ENCODE results near the gene S100P.
A peak's percentile ranks its signal among the peaks of the same experiment; 100 is the strongest.

The S100P gene

DNA sequence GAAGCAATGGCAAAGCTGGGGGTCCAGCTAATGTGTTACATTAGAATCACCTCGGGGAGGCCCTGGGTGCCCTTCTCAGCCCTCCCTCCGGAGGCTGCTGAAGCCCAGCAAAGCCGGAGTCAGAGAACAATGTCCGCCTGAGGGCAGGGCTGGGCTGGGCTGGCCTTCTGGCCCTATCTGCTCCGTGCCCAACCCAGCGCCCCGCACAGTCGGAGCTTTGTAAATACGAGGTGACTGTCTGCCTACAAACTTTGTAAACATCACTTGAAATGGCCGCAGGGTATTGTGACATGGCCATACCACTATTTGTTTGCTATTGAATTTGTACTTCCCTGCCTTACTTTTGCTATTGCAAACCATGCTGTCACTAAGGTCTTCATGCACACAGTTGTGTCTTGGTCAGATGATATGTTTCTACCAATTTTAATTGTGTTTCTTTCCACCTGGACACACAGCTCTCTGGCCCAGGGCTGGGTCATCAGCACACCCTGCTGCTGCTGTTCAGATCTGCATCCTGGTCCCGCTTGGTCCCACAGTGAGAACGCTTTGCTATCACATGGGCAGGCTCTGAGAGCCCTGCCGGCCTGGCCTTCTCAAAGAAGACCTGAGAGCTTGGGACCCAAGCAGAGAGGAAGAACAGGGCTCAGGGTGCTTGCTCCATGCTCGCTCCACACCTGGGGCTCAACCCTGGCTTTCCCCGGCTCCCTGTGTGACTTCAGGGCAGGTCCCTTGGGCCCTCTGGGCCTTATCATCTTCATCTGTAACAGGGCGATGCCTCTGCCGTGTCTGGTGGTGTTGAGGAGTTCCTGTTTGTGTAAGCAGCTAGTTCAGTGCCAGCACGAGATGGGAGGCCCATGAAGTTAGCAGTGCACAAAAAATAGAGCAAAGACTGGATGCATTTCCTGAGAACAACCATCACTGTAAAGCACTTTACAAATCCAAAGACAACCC, 2.3 kb downstream of the S100P start:
- DNase-seq = no peak

DNA sequence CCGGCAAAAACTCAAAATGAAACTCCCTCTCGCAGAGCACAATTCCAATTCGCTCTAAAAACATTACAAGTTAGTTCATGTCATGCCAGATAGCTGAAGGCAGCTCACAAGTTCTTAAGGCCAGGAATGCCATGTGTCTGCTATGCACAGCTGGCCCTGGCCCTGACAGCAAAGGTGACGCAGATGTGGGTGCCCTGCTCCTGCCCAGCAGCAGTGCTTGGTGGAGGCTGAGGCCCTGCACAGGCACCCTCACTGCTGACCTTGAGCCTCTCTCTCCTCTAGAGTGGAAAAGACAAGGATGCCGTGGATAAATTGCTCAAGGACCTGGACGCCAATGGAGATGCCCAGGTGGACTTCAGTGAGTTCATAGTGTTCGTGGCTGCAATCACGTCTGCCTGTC, 2.9 kb downstream of the S100P start:
- DNase-seq = no peak

DNA sequence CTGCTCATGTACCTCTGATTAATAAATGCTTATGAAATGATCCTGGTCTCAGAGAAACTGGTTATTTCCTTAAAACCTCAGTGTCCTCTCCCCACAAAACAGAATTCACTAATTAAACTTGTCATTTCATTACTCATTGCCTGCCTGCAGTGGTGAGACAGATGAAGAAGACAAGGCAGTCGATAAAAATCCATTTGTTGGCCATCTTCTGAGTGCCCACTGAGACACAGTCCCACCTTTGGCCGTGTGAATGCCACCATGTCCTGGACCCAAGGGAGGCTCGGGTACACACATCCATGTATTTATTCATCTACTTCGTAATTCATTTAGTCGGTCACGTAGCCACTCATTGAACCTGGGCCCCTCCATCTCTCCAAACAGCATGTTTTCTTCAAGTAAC, 3.5 kb downstream of the S100P start:
- no peak for DNase-seq

DNA sequence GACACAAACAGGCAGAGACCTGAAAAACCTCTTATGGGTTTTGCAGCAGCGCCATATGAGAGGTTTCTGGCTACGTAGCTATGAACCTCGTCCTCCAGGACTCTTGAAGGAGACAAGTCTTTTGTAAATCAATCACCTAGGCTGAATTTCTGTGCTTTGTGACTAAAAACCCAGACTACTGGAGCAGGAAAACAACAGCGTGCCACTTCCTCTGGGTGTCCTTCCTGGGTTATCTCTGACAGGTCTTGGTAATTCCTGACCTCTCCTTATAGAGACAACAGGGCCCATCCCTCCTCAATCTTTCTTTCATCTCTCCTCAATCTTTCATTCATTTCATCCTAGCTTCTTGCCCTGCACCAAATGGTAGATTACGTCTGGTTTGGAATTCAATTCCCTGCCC, 5.7 kb downstream of the S100P start:
- DNase-seq = no peak

DNA sequence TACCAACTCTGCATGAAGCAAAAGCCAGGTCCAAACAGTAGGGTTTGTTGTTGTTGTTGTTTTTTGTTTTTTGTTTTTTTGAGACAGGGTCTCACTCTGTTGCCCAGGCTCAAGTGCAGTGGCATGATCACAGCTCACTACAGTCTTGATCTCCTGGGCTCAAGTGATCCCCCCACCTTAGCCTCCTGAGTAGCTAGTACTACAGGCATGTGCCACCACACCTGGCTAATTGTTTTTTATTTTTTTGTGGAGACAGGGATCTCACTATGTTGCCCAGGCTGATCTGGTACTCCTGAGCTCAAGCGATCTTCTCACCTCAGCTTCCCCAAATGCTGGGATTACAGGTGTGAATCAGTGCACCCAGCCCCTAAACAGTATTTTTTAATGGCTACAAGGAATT, 6.2 kb downstream of the S100P start:
- no peak for DNase-seq

DNA sequence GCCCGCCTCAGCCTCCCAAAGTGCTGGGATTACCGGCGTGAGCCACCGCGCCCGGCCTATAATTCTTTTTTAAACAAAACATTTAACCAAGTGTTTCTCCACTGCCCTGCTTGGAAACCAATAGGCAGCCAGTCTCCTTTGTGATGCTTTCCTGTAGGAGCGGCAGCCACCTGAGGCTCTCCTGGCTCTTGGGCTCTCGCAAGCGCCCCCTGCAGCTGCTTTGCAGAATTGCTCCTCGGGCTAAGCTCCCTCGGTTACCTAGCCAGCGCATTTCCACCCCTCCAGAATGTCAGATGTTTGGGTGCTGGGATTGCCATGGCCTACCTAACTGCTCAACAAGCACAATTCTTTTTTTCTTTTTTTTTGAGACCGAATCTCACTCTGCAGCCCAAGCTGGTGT, 7.7 kb downstream of the S100P start:
- DNase-seq = no peak

- no peak for DNase-seq
These were observed 9.1 kb downstream of the S100P start for GRCh38 chr4:6702761-6703160.

GRCh38 chr4:6703786-6704185, 10.1 kb downstream of the S100P start:
- DNase-seq = no peak

- no peak for DNase-seq
These were observed 12.0 kb downstream of the S100P start for GRCh38 chr4:6705646-6706045.

GRCh38 chr4:6706173-6706572, 12.5 kb downstream of the S100P start:
- no peak for DNase-seq

DNA sequence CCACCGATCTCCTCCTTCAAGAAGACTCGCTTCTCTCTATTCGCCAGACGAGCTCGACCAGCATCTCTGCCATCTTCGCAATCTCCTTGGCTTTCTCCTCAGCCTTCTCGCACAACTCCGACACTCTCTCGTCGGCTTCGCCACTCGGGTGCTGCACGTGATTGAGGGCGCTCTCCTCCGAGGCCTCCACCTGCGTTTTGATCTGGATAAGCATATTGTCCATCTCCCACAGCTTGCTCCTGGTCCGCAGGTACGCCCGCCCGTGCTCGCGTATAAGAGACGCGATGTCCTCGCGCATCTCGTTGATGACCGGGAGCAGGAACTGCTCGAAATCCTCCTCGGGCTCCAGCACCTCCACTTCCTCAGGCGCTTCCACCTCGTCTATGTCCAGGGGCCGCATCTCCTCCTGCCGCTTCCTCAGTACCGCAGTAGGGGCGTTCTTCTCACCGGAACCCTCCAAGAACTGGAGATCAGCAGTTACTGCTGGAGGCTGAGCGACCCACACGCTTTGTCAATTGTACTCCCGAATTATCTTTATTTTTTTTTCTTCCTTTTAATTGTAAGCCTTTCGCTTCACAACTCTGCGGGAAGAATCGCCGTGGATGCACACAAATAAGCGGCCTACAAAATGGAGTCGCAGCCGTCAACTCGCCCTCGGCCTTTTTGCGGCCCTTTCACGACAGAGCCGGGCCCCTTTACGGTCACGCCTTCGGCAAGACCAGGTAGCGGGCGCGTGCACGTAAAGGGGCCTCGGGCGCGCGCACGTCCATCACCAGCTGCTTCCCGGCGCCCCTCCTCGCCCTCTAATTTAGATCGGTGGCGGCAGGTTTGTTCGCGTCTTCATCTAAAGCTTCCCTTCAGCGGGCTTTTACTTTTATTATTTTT, 15.8 kb downstream of the S100P start, which contains the start of gene MRFAP1L1:
Gene MRFAP1L1 (minus strand): TSS at position 636 of the 885 bp plus-strand sequence. CDS start 236 bp downstream, at position 400.
- DNase-seq = peak; percentile 49 to 96 (median 88)

DNA sequence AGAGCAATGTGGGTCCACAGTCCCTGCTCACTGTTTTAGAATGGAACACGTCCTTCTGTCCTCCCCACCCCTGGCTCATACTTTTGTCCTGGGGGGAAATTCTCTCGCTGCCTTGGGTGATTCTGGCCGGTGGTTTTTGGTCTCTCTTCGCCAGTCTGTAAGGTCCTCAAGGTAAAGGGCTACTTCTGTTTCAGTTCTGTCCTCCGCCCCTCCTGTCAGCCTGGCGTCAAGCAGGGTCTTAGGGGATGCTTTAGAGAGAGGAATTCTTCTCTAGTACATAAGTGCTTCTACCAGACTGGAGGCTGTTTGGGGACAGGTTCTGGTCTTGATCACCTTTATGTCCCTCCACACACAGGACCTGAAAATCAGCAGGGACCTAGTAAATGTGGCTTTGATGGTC, 16.6 kb downstream of the S100P start:
- DNase-seq = no peak

- DNase-seq = no peak
These were observed 17.3 kb downstream of the S100P start for GRCh38 chr4:6710996-6711395.

GRCh38 chr4:6714954-6715353, 21.3 kb downstream of the S100P start:
- DNase-seq = no peak

DNA sequence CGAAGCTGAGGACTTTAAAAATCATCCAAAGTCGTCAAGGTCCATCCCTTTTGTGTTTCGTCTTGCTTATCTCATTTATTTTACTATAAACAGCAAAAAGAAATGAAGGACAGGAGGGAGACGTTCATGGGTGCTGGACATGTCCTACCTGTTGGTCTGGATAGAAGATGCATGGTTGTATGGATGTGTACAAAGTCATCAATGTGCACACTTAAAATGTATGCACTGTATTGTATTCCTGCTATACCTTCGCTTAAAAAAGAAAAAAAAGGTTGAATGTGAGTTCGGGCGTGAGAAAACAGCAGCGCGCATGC, 22.0 kb downstream of the S100P start:
- no peak for DNase-seq

GRCh38 chr4:6716018-6716911, 22.6 kb downstream of the S100P start, which contains the start of gene BLOC1S4:
BLOC1S4 (plus strand) TSS chr4:6716174; CDS start chr4:6716210, 36 bp downstream.
- DNase-seq = peak in 55 of 56 donors; percentile 35 to 90 (median 74)

- DNase-seq = no peak
These were observed 23.4 kb downstream of the S100P start for GRCh38 chr4:6716958-6717655.

GRCh38 chr4:6718932-6719610, 25.4 kb downstream of the S100P start:
- no peak for DNase-seq

DNA sequence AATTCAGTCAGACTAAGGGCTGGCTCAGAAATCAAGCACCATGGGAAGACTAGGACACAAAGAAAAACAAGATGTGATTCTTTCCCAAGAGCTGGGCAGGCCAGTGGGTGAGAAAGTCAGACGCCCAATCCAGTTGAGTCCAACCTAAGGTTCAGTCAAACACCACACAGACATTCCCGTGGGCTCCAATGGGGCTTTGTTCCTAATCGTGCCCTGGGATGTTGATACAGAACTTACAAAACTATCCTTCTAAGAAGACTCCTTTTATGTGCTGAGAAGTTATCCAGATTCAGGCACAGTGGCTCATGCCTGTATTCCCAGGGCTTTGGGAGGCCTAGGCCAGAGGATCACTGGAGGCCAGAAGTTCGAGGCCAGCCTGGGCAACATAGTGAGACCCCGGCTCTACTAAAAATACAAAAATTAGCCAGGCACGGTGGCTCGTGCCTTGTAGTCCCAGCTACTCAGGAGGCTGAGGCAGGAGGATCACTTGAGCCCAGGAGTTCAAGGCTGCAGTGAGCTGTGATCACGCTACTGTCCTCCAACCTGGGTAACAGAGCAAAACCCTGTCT, 26.0 kb downstream of the S100P start:
- DNase-seq = no peak

Data from amygdala (tissue), 56 donors.